Measurements from ENCODE around the gene BPIFA2.
"Not testable (repeated sequence)": the region's sequence is repeated elsewhere in the genome, so short reads cannot be mapped to it uniquely, and the experiment has no call there.

Gene BPIFA2

GRCh38 chr20:33172781-33173180 is 4.8 kb downstream of the BPIFA2 start:
- H3K27ac Mint-ChIP-seq: no peak overlapping the region
- no peaks in the 10 kb centered on the region for H3K27me3 Mint-ChIP-seq
- peaks cover 8% of the 10 kb centered on the region for H3K9me3 Mint-ChIP-seq
- no peak overlapping the region for H3K4me3 Mint-ChIP-seq
- no peaks in the 10 kb centered on the region for H3K36me3 Mint-ChIP-seq (ENCODE audit: low read depth)
- H3K4me1 Mint-ChIP-seq (ENCODE audit: low read depth): no peaks in the 10 kb centered on the region

GRCh38 chr20:33175123-33175522 is 7.2 kb downstream of the BPIFA2 start:
- H3K36me3 Mint-ChIP-seq (ENCODE audit: low read depth): no peaks in the 10 kb centered on the region

GRCh38 chr20:33176101-33176500 is 8.1 kb downstream of the BPIFA2 start:
- H3K9me3 Mint-ChIP-seq: no peaks in the 10 kb centered on the region
- no peak overlapping the region for H3K27ac Mint-ChIP-seq
- H3K27me3 Mint-ChIP-seq: no peaks in the 10 kb centered on the region
- H3K4me3 Mint-ChIP-seq: no peak overlapping the region
- no peaks in the 10 kb centered on the region for H3K4me1 Mint-ChIP-seq (ENCODE audit: low read depth)
- H3K36me3 Mint-ChIP-seq (ENCODE audit: low read depth): no peaks in the 10 kb centered on the region

More at GRCh38 chr20:33175123-33175522, 7.2 kb downstream of the BPIFA2 start:
- Mint-ChIP-seq H3K27me3 (no peaks in the 10 kb centered on the region), H3K27ac (no peak overlapping the region), H3K4me3 (no peak overlapping the region), H3K9me3 (no peaks in the 10 kb centered on the region), H3K4me1 (ENCODE audit: low read depth) (no peaks in the 10 kb centered on the region)

GRCh38 chr20:33177866-33178265 is 9.9 kb downstream of the BPIFA2 start:
- H3K4me3 Mint-ChIP-seq: no peak overlapping the region
- no peak overlapping the region for H3K27ac Mint-ChIP-seq
- no peaks in the 10 kb centered on the region for H3K27me3 Mint-ChIP-seq
- H3K4me1 Mint-ChIP-seq (ENCODE audit: low read depth): no peaks in the 10 kb centered on the region
- H3K36me3 Mint-ChIP-seq (ENCODE audit: low read depth): no peaks in the 10 kb centered on the region
- H3K9me3 Mint-ChIP-seq: no peaks in the 10 kb centered on the region

- H3K4me3 Mint-ChIP-seq: no peak overlapping the region
- H3K9me3 Mint-ChIP-seq: no peaks in the 10 kb centered on the region
- H3K36me3 Mint-ChIP-seq (ENCODE audit: low read depth): no peaks in the 10 kb centered on the region
- no peak overlapping the region for H3K27ac Mint-ChIP-seq
- no peaks in the 10 kb centered on the region for H3K27me3 Mint-ChIP-seq
- no peaks in the 10 kb centered on the region for H3K4me1 Mint-ChIP-seq (ENCODE audit: low read depth)
These were observed 10.8 kb downstream of the BPIFA2 start for GRCh38 chr20:33178726-33179125.

GRCh38 chr20:33180169-33180568 is 12.2 kb downstream of the BPIFA2 start:
- no peak overlapping the region for H3K4me3 Mint-ChIP-seq
- H3K27me3 Mint-ChIP-seq: no peaks in the 10 kb centered on the region
- H3K4me1 Mint-ChIP-seq (ENCODE audit: low read depth): no peaks in the 10 kb centered on the region
- no peak overlapping the region for H3K27ac Mint-ChIP-seq
- no peaks in the 10 kb centered on the region for H3K36me3 Mint-ChIP-seq (ENCODE audit: low read depth)
- H3K9me3 Mint-ChIP-seq: no peaks in the 10 kb centered on the region

GRCh38 chr20:33181482-33182093 is 13.6 kb downstream of the BPIFA2 start:
- no peak overlapping the region for H3K4me3 Mint-ChIP-seq
- no peaks in the 10 kb centered on the region for H3K36me3 Mint-ChIP-seq (ENCODE audit: low read depth)
- no peaks in the 10 kb centered on the region for H3K4me1 Mint-ChIP-seq (ENCODE audit: low read depth)
- no peaks in the 10 kb centered on the region for H3K27me3 Mint-ChIP-seq
- no peaks in the 10 kb centered on the region for H3K9me3 Mint-ChIP-seq
- H3K27ac Mint-ChIP-seq: no peak overlapping the region

GRCh38 chr20:33183312-33183711 is 15.4 kb downstream of the BPIFA2 start:
- no peaks in the 10 kb centered on the region for H3K27me3 Mint-ChIP-seq
- no peaks in the 10 kb centered on the region for H3K4me1 Mint-ChIP-seq (ENCODE audit: low read depth)
- no peak overlapping the region for H3K27ac Mint-ChIP-seq
- no peaks in the 10 kb centered on the region for H3K36me3 Mint-ChIP-seq (ENCODE audit: low read depth)
- H3K9me3 Mint-ChIP-seq: no peaks in the 10 kb centered on the region
- H3K4me3 Mint-ChIP-seq: no peak overlapping the region

- not testable (repeated sequence) for H3K4me3 Mint-ChIP-seq; H3K36me3 Mint-ChIP-seq (ENCODE audit: low read depth); H3K27me3 Mint-ChIP-seq; H3K4me1 Mint-ChIP-seq (ENCODE audit: low read depth); H3K27ac Mint-ChIP-seq; H3K9me3 Mint-ChIP-seq
These were observed 17.2 kb downstream of the BPIFA2 start for GRCh38 chr20:33185031-33185590.

- Mint-ChIP-seq H3K27me3 (peaks cover 9% of the 10 kb centered on the region), H3K9me3 (no peaks in the 10 kb centered on the region), H3K36me3 (ENCODE audit: low read depth) (no peaks in the 10 kb centered on the region), H3K4me3 (no peak overlapping the region), H3K4me1 (ENCODE audit: low read depth) (no peaks in the 10 kb centered on the region), H3K27ac (no peak overlapping the region)
These were observed 19.5 kb downstream of the BPIFA2 start for GRCh38 chr20:33187491-33187890.

- H3K4me1 Mint-ChIP-seq (ENCODE audit: low read depth): no peaks in the 10 kb centered on the region
- no peaks in the 10 kb centered on the region for H3K9me3 Mint-ChIP-seq
- H3K27me3 Mint-ChIP-seq: peaks cover 9% of the 10 kb centered on the region
- no peaks in the 10 kb centered on the region for H3K36me3 Mint-ChIP-seq (ENCODE audit: low read depth)
- H3K4me3 Mint-ChIP-seq: no peak overlapping the region
- no peak overlapping the region for H3K27ac Mint-ChIP-seq
These were observed 20.5 kb downstream of the BPIFA2 start for GRCh38 chr20:33188421-33188820.

- no peak overlapping the region for H3K4me3 Mint-ChIP-seq
- no peaks in the 10 kb centered on the region for H3K4me1 Mint-ChIP-seq (ENCODE audit: low read depth)
- no peaks in the 10 kb centered on the region for H3K36me3 Mint-ChIP-seq (ENCODE audit: low read depth)
- H3K9me3 Mint-ChIP-seq: no peaks in the 10 kb centered on the region
- H3K27ac Mint-ChIP-seq: no peak overlapping the region
- H3K27me3 Mint-ChIP-seq: peaks cover 9% of the 10 kb centered on the region
These were observed 23.5 kb downstream of the BPIFA2 start for GRCh38 chr20:33191484-33191883.

- Mint-ChIP-seq H3K4me3 (no peak overlapping the region), H3K9me3 (no peaks in the 10 kb centered on the region), H3K36me3 (ENCODE audit: low read depth) (no peaks in the 10 kb centered on the region), H3K27ac (no peak overlapping the region), H3K27me3 (peaks cover 9% of the 10 kb centered on the region), H3K4me1 (ENCODE audit: low read depth) (no peaks in the 10 kb centered on the region)
These were observed 24.0 kb downstream of the BPIFA2 start for GRCh38 chr20:33191955-33192354.

- H3K27ac Mint-ChIP-seq: no peak overlapping the region
- no peaks in the 10 kb centered on the region for H3K4me1 Mint-ChIP-seq (ENCODE audit: low read depth)
- H3K27me3 Mint-ChIP-seq: peaks cover 9% of the 10 kb centered on the region
- no peaks in the 10 kb centered on the region for H3K9me3 Mint-ChIP-seq
- no peak overlapping the region for H3K4me3 Mint-ChIP-seq
- no peaks in the 10 kb centered on the region for H3K36me3 Mint-ChIP-seq (ENCODE audit: low read depth)
These were observed 25.0 kb downstream of the BPIFA2 start for GRCh38 chr20:33192912-33193501.

GRCh38 chr20:33199026-33199425 is 31.1 kb downstream of the BPIFA2 start:
- no peak overlapping the region for H3K27ac Mint-ChIP-seq
- peaks cover 16% of the 10 kb centered on the region for H3K27me3 Mint-ChIP-seq
- no peaks in the 10 kb centered on the region for H3K36me3 Mint-ChIP-seq (ENCODE audit: low read depth)

GRCh38 chr20:33202451-33202850 is 34.5 kb downstream of the BPIFA2 start:
- no peak overlapping the region for H3K27ac Mint-ChIP-seq
- no peaks in the 10 kb centered on the region for H3K4me1 Mint-ChIP-seq (ENCODE audit: low read depth)
- no peak overlapping the region for H3K4me3 Mint-ChIP-seq
- peaks cover 19% of the 10 kb centered on the region for H3K27me3 Mint-ChIP-seq
- no peaks in the 10 kb centered on the region for H3K9me3 Mint-ChIP-seq
- H3K36me3 Mint-ChIP-seq (ENCODE audit: low read depth): no peaks in the 10 kb centered on the region

More at GRCh38 chr20:33199026-33199425, 31.1 kb downstream of the BPIFA2 start:
- H3K9me3 Mint-ChIP-seq: no peaks in the 10 kb centered on the region
- H3K4me3 Mint-ChIP-seq: no peak overlapping the region
- H3K4me1 Mint-ChIP-seq (ENCODE audit: low read depth): no peaks in the 10 kb centered on the region

Measured in stimulated activated naive CD8-positive, alpha-beta T cell treated with anti-CD3 and anti-CD28 coated beads, Interleukin-15, Interleukin-2, amounts not matched to agents 100 ng/mL and 50 ng/mL, for 24 hours (primary cell).